Activated effector memory CD4-positive, alpha-beta T cell treated with Interleukin-2 at 50 U/mL for 16 hours (primary cell): ENCODE results near the gene AQP9.

Experiments
- DNase-seq: peaks from one replicate; pipeline ENCODE4 v3.0.0-alpha.2; 2020

The AQP9 gene

DNA sequence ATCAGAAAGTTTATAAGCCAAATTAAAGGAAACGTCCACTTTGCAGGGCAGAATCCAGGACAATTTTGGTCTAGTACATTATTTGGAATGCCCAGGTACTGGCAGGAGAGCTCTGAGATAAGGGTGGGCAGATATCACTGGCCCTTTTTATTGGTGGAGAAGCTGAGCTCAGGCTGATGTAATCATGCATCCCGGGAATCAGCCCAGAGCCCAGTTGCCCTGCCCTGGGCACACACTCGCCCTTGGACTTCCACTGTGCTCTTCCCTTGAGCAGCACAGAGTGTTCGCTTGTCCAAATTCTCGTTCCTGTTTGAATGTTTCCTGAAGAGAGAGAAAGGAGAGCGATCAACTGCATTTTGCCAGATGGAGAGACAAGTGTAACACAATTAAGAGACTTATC lies 3.7 kb downstream of the AQP9 start:
- DNase-seq = no peak

DNA sequence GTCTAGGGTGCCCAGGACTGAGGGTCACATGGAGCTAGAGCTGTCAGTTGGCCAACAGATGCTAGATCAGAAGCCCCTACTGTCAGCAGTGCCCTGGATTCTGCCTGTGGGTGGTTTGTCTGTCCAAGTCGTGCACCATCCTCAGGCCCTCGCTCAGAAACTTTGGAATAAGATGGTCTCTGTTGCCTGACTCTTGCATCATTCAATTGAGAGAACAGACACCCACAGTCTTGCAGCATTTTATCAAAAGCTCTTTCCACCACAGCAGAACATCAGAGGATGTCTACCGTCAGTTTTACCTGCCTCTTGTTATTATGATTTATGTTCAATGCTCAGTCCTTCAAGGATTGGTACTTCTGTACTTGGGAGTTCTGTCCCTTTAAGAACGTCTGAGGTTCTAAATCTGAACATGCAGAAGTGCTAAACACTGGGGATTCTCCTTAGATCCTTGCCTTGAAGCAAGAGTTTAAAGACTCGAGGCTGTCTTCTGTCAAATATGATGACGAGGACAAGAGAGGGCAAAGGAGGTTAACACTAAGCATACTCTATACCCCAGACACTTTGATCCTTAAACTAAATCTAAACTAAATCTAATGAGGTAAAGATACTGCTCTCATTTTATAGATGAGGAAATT lies 4.8 kb downstream of the AQP9 start:
- no peak for DNase-seq

DNA sequence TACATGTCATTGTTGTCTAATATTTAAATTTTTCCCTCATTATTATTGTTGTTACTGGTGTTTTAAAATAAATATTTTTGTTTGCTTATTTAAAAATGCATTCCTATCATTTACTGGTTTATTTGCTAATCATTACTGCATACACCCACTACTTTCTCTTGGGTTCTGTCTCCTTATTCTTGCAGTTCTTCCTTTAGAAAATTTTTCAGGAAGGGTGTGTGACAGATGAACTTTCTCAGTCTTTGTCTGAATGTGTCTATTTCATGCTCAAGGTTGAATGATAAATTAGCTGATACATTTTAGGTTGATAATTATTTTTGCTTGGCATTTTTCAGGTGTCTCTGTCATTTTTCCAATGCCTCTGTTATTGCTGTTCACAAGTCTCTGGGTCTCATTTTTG lies 7.4 kb downstream of the AQP9 start:
- DNase-seq = no peak

DNA sequence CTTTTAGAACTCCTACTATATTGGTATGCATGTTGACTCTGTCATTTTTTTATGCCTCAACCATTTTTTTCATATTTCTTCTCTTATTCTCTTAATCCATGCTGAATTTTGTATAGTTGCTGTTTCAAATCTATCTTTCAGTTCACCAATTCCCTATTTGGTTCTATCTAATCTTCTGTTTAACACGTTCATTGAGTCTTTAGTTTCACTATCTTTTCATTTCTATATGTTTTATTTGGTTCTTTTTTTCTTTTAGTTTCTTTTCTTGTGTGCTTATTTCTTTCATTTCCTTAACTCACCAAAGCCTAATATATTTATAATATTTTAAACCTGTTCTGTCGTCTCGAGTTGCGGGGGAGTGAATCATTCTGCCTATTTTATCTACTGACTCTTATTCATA lies 8.0 kb downstream of the AQP9 start:
- DNase-seq = no peak

- no peak for DNase-seq
Observed at GRCh38 chr15:58146749-58147148, 8.6 kb downstream of the AQP9 start.

- DNase-seq = no peak
Observed at GRCh38 chr15:58147171-58147611, 9.0 kb downstream of the AQP9 start.

DNA sequence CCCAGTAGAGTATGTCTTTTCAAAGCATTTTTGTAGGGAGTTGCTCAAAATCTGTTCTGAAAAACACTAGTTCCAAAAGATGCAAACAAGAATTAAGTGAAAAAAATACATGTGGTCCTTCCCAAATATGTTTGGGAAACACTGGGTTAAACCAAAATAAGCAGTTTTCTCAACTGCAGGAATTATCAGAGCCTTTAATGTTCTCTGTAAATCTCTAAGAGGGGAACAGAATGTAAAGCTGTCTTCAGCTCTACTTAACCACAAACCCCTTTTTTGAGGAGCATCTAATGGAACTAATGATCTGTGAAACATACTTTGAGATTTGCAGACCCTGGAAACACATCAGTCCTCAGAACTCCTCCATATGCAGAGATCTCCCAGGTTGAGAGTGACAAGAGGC lies 9.9 kb downstream of the AQP9 start:
- no peak for DNase-seq

GRCh38 chr15:58148633-58149445 lies 10.7 kb downstream of the AQP9 start:
- no peak for DNase-seq

- DNase-seq = no peak
Observed at GRCh38 chr15:58154769-58155168, 16.6 kb downstream of the AQP9 start.

GRCh38 chr15:58159827-58160386 lies 21.7 kb downstream of the AQP9 start:
- DNase-seq = no peak

- no peak for DNase-seq
Observed at GRCh38 chr15:58161436-58161930, 23.3 kb downstream of the AQP9 start.

GRCh38 chr15:58163985-58164384 lies 25.8 kb downstream of the AQP9 start:
- DNase-seq = no peak

GRCh38 chr15:58164926-58165325 lies 26.7 kb downstream of the AQP9 start:
- no peak for DNase-seq

DNA sequence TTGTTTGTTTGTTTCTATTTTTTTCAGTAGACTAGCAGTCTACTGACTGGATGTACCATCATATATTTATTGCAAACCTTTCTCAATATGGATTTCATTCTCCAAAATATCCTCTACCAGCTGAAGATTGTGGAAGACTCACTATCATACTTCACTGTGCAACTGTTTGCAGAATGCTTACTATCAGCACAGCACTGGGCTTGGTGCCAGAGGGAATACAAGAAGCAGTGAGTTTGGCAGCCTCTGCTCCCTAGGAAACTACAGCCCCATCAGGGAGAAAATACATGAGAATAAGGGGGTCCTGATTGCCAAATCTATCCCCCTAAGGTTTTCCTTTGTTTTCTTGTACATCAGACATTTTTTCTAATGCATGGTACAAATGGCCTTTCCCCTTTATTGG lies 27.5 kb downstream of the AQP9 start:
- no peak for DNase-seq

DNA sequence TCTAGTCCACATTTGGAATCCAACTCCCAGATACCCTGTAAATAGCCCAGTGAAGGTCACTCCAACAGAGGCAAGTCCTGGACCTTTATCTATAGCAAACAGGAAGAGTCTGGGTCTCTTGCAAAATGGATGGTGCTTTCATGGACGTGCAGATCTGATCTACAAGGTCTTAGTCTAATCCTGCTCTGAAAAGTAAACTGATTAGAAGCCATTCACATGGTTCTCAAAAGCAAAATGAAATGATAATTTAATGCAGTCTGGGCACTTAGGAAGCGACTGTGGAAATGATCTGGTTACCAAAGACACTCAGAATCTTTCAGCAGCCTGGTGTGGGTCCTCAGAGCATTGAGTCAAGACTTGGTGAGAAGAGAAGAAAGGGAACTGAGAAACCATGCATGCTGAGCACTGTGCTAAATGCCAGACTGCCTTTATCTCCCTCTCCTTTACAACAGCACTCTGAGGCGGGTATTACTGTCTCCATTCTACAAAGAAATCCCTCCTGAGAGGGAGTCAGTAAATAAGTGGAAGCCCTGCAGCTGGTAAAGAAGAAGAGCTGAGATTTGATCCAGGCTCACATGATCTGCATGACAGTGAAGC lies 29.0 kb downstream of the AQP9 start:
- no peak for DNase-seq

DNA sequence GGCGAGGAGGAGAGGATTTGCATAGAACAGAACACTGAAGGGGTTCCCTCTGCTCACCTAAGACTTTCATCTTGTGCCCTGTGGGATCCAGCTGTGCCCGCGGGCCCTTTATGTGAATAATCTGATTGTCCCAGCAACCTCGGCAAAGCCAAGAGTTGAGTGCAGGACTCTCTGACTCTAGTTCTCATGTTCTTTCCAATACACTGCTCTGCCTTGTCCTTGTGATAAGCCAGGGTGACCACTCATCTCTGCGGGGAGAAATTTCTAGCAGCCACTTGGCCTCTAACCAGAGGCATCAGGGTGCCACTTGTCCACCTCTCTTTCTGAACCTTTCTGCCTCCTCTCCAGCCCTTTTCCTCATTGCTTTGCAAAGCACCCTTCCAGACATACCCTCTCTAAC lies 31.8 kb downstream of the AQP9 start:
- DNase-seq = no peak

DNA sequence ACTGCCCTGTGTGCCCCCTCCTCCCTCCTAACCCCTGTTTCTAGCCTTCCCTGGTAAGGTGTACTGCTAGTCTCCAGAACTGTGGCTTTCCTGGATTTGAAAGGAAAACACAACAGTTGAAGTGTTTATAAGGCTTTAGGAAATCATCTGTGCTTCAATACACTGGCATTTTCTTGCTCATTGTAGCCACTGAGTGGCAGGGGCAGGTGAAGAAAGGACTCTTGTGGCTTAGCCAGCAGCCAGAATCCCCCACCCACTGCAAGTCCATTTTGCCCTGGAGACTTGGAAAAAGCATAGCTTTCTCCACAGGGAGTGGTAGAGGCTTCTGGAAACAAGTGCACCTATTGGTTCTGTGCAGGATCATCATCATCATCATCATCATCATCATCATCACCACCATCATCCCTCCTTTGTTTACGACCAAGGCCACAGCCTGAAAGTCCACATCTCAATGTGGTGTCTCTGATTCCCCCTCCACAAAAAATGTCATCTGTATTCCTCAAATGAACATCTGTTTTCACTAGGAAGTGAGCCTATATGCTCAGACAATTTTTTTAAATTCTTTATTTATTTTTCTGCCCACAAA lies 33.4 kb downstream of the AQP9 start:
- no peak for DNase-seq

DNA sequence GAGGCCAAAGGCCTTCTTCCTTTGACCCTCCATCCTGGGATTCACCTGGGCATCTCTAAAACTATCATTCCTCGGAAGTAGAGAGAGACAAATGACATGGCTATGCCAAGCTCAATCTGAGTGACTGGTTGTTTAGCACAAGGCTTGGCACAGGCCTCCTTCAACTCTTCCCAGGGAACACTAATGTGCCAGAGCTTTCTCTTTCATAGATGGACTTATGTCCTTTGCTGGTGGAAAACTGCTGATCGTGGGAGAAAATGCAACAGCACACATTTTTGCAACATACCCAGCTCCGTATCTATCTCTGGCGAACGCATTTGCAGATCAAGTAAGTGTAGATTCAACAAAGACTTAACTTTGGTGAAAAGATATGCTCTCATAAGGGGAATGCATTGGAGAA lies 36.5 kb downstream of the AQP9 start:
- no peak for DNase-seq

DNA sequence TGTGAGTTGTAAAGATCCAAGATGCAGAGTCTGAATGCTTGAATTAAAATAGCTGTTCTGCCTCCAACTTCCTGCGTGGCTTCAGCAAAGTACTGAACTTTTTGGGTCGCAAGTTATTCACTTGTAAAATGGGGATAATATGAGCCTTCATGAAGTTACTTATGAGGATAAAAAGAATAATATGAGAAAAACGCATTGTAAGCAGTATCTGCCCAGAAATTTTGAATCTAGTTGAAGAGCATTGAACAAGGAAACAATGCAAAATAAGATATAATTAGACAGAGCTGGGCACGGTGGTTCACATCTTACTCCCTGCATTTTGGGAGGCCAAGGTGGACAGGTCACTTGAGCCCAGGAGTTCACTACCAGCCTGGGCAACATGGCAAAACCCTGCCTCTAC lies 37.8 kb downstream of the AQP9 start:
- no peak for DNase-seq

GRCh38 chr15:58178668-58179067 lies 40.5 kb downstream of the AQP9 start:
- DNase-seq = no peak

- no peak for DNase-seq
Observed at GRCh38 chr15:58179206-58179605, 41.0 kb downstream of the AQP9 start.

GRCh38 chr15:58179741-58180381 lies 41.7 kb downstream of the AQP9 start:
- no peak for DNase-seq
